Vagina (tissue), 2 donors: Measurements from ENCODE around the gene PRG3.

ENCODE experiments used
- CTCF ChIP-seq, 3 experiments: fragments of 450-650 bp in 2 of 3; fragments of 200-600 bp in 1 of 3; sonication (generic) in 1 of 3; IDR thresholded peaks; one replicate each; pipeline ENCODE4 v1.5.1; 2017 to 2019; ENCODE audit warnings: antibody characterized with exemption in 3 of 3, mild to moderate bottlenecking in 2 of 3, moderate library complexity in 2 of 3
- POLR2A ChIP-seq, 2 donors: fragments of 450-650 bp; IDR thresholded peaks; one replicate each; pipeline ENCODE4 v1.6.1; 2017; ENCODE audit warnings: antibody characterized with exemption in 2 of 2, mild to moderate bottlenecking in 2 of 2, moderate library complexity in 2 of 2

DNA sequence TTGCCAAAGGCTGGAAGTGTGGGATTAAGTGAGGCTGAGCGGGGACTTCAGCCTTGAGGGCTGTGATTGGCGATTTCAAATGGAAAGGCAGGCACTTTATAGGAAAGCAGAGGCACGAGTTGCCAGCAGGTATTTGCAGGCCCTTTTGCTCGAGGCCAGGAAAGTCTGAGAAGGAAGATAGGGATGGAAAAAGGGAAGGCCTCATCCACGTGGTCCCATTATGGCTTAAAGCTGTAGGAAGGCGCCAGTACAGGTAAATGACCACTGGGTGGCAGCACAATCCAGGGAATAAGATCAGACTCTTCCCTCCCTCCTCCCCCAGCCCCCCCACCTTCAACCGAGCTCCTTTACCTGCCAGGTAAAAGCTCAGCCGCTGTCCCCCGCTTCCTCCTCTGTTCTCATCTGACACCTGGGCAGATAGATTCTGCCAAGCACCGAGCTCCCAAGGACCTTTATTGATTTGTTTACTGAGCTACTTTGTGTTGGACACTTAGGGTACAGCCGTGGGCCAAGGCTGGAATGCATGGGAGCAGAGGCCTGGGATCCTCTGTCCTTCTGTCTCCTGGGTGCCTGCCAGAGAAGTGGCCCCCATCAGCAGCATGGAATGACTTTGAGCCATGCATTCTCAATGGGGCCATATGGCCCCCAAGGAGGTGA, 35.3 kb downstream of the PRG3 start:
- TF ChIP-seq CTCF (IDR thresholded peaks at IDR 0.05) (peak; percentile 23 to 67 (median 54)), POLR2A (IDR thresholded peaks at IDR 0.05) (no peak)
